ENCODE measurements around the gene FRMD4A. TPM values are rescaled to one million over a fixed set of nuclear protein-coding genes. Genes with fewer than 3 reads are reported as not detected.

FRMD4A gene
- total and polyA plus RNA-seq, 10 of the 15 experiments (the other 5 are each of a cell fraction or from before 2014, with no cell fraction given): 17.8 to 75.2 (median 39.1) TPM

DNA sequence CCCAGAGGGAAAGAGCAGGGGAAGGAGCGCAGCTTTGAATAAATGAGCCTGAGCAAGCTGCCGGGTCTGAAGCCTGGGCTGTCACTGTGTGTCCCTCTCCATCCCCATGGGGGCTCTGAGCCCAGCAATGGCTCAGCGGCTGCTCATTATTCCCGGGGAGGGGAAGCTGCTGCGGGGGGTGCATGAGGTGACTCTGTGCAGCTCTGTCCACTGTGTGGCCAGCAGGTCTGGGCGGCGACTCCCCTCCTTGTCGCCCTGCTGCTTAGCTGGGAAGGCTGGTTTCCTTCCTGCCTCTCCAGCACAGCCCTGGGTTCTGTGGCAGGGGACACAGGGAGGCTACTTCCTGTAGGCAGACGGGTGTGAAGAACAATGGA is 509.8 kb downstream of the FRMD4A start:
- Histone ChIP-seq H2AFZ (ENCODE audit: control insufficient read depth, low read depth, low read length) (no peak overlapping the region), H3K27ac (ENCODE audit: control insufficient read depth, insufficient read depth) (no peak overlapping the region), H3K9ac (ENCODE audit: control insufficient read depth, insufficient read depth, low read length) (no peak overlapping the region), H3K79me2 (ENCODE audit: control insufficient read depth, insufficient read depth, low read length) (no peaks in the 10 kb centered on the region), H3K4me2 (ENCODE audit: control insufficient read depth, insufficient read depth) (no peak overlapping the region), H3K9me3 (replicated peaks; ENCODE audit: control insufficient read depth, insufficient read depth, low read length) (peaks cover 12% of the 10 kb centered on the region), H3K27me3 (replicated peaks in 1 of 2; ENCODE audit: control insufficient read depth in 2 of 2, insufficient read depth in 2 of 2, low read length in 1 of 2) (no peaks in the 10 kb centered on the region), H3K36me3 (ENCODE audit: control insufficient read depth in 2 of 2, insufficient read depth in 2 of 2, low read length in 1 of 2) (0 out of 4 replicates have a peak, but pooled peaks cover 0 to 2% of the 10 kb centered on the region in 2 experiments), H4K20me1 (ENCODE audit: control insufficient read depth, insufficient read depth) (no peaks in the 10 kb centered on the region), H3K4me1 (ENCODE audit: control insufficient read depth, insufficient read depth, low read length) (no peaks in the 10 kb centered on the region; the same call in 1 of the 2 replicates), H3K4me3 (no peak overlapping the region)
- CTCF ChIA-PET: interaction anchor here (0.8 kb wide), 1 partner anchor 44 kb away, joined by 3 read pairs; no protein-coding TSS in a partner anchor
- POLR2A ChIA-PET: interaction anchor here (0.7 kb wide), 1 partner anchor 11 kb away, joined by 6 read pairs; no protein-coding TSS in a partner anchor
- BruUV-seq (replicated peaks): no TSS peak
- RAD21 ChIA-PET (ENCODE audit: unreplicated experiment): interaction anchor here (1.4 kb wide), 1 partner anchor 34 kb away, joined by 3 read pairs; no protein-coding TSS in a partner anchor
- in situ Hi-C loops (cut with MboI): no loop called here
- intact Hi-C loops (cut with micrococcal nuclease; ENCODE audit: unreplicated experiment): no loop called here
- DNase-seq (ENCODE audit: low read depth, low spot score): no peak
- no peak for FAIRE-seq
- ATAC-seq: no peak
- 16% methylated on average over 7 of the region's 9 CpGs for WGBS (ENCODE audit: insufficient coverage, insufficient replicate concordance, low lambda C conversion rate, missing lambda C conversion rate)
- SMC1A ChIA-PET (ENCODE audit: uncharacterized antibody, unreplicated experiment): interaction anchor here (1.4 kb wide), 1 partner anchor 34 kb away, joined by 3 read pairs; no protein-coding TSS in a partner anchor
- TF ChIP-seq, protein P1, sequence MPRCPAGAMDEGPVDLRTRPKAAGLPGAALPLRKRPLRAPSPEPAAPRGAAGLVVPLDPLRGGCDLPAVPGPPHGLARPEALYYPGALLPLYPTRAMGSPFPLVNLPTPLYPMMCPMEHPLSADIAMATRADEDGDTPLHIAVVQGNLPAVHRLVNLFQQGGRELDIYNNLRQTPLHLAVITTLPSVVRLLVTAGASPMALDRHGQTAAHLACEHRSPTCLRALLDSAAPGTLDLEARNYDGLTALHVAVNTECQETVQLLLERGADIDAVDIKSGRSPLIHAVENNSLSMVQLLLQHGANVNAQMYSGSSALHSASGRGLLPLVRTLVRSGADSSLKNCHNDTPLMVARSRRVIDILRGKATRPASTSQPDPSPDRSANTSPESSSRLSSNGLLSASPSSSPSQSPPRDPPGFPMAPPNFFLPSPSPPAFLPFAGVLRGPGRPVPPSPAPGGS (IDR thresholded peaks at IDR 0.05; ENCODE audit: borderline replicate concordance, insufficient read depth, low read depth, low read length, poor library complexity, severe bottlenecking): no peak
- TF ChIP-seq, protein P2, sequence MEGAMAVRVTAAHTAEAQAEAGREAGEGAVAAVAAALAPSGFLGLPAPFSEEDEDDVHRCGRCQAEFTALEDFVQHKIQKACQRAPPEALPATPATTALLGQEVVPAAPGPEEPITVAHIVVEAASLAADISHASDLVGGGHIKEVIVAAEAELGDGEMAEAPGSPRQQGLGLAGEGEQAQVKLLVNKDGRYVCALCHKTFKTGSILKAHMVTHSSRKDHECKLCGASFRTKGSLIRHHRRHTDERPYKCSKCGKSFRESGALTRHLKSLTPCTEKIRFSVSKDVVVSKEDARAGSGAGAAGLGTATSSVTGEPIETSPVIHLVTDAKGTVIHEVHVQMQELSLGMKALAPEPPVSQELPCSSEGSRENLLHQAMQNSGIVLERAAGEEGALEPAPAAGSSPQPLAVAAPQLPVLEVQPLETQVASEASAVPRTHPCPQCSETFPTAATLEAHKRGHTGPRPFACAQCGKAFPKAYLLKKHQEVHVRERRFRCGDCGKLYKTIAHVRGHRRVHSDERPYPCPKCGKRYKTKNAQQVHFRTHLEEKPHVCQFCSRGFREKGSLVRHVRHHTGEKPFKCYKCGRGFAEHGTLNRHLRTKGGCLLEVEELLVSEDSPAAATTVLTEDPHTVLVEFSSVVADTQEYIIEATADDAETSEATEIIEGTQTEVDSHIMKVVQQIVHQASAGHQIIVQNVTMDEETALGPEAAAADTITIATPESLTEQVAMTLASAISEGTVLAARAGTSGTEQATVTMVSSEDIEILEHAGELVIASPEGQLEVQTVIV (IDR thresholded peaks at IDR 0.05; ENCODE audit: borderline replicate concordance, partially characterized antibody): no peak
- TF ChIP-seq WRNIP1 (IDR thresholded peaks at IDR 0.05; ENCODE audit: borderline replicate concordance, low read depth, low read length) (no peak), RCOR1 (conservative IDR thresholded peaks at IDR 0.05; ENCODE audit: low read depth, low read length) (no peak), HDAC2 (IDR thresholded peaks at IDR 0.05) (no peak), BMI1 (IDR thresholded peaks at IDR 0.05; ENCODE audit: borderline replicate concordance) (no peak), POLR2AphosphoS5 (IDR thresholded peaks at IDR 0.05; ENCODE audit: low read length) (no peak), BACH1 (IDR thresholded peaks at IDR 0.05; ENCODE audit: borderline replicate concordance) (no peak), ASH2L (IDR thresholded peaks at IDR 0.05; ENCODE audit: borderline replicate concordance, low read depth) (no peak), SRF (IDR thresholded peaks at IDR 0.05; ENCODE audit: low read depth in 2 of 2, low read length in 2 of 2) (no peak), IKZF1 (conservative IDR thresholded peaks at IDR 0.05) (no peak), SMC3 (IDR thresholded peaks at IDR 0.05; ENCODE audit: borderline replicate concordance, low read length) (no peak), ATF7 (IDR thresholded peaks at IDR 0.05; ENCODE audit: low read depth) (no peak), ZSCAN29 (IDR thresholded peaks at IDR 0.05) (no peak), POLR2AphosphoS2 (IDR thresholded peaks at IDR 0.05; ENCODE audit: low read depth, low read length) (no peak), YY1 (IDR thresholded peaks at IDR 0.05; ENCODE audit: low read depth, low read length) (no peak)
- TF ChIP-seq, protein P3, sequence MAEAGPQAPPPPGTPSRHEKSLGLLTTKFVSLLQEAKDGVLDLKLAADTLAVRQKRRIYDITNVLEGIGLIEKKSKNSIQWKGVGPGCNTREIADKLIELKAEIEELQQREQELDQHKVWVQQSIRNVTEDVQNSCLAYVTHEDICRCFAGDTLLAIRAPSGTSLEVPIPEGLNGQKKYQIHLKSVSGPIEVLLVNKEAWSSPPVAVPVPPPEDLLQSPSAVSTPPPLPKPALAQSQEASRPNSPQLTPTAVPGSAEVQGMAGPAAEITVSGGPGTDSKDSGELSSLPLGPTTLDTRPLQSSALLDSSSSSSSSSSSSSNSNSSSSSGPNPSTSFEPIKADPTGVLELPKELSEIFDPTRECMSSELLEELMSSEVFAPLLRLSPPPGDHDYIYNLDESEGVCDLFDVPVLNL (IDR thresholded peaks at IDR 0.05; ENCODE audit: low read depth, low read length): no peak

Measured in GM12878 (cell line).